Adrenal gland (tissue), 12 donors: ENCODE results near the gene LRRC4C. TPM values are rescaled to one million over a fixed set of nuclear protein-coding genes. Genes with fewer than 3 reads are reported as not detected.
"Not testable (repeated sequence)": the region's sequence is repeated elsewhere in the genome, so short reads cannot be mapped to it uniquely, and the experiment has no call there.

Source experiments
- DNase-seq, 7 donors: peaks; one replicate each; pipeline ENCODE4 v3.0.0-alpha.2; 2019 to 2020
- H3K27ac ChIP-seq, 5 donors: fragments of 200-600 bp; sonication (generic) in 4 of 5; 1 replicate in 3 of 5; 2 replicates in 2 of 5; pipeline versions ENCODE4 v1.5.1 to v1.8.0; 2016 to 2020; ENCODE audit warnings: mild to moderate bottlenecking in 1 of 5
- H3K27me3 ChIP-seq: fragments of 200-600 bp; 2 replicates; pipeline ENCODE4 v1.8.0; 2021
- H3K36me3 ChIP-seq, 2 donors: fragments of 200-600 bp; replicated peaks in 1 of 2; 1 replicate in 1 of 2; 2 replicates in 1 of 2; pipeline versions ENCODE4 v1.5.1 to v1.8.0; 2018 to 2022
- H3K4me1 ChIP-seq, 2 donors: fragments of 200-600 bp; replicated peaks in 1 of 2; 1 replicate in 1 of 2; 2 replicates in 1 of 2; pipeline versions ENCODE4 v1.5.1 to v1.8.0; 2018 to 2021
- H3K4me3 ChIP-seq, 4 donors: fragments of 200-600 bp; sonication (generic) in 3 of 4; one replicate each; pipeline ENCODE4 v1.5.1; 2016 to 2018
- H3K9me3 ChIP-seq, 3 donors: fragments of 200-600 bp; sonication (generic) in 1 of 3; replicated peaks in 1 of 3; 1 replicate in 2 of 3; 2 replicates in 1 of 3; pipeline versions ENCODE4 v1.5.1 to v1.8.0; 2016 to 2021
- CTCF ChIP-seq, 6 experiments: fragments of 450-650 bp in 4 of 6; fragments of 200-600 bp in 2 of 6; sonication (generic) in 1 of 6; IDR thresholded peaks; 1 replicate in 5 of 6; 2 replicates in 1 of 6; pipeline versions ENCODE4 v1.5.1 to v1.8.0; 2016 to 2021; ENCODE audit warnings: antibody characterized with exemption in 6 of 6, mild to moderate bottlenecking in 2 of 6, moderate library complexity in 1 of 6
- POLR2A ChIP-seq, 2 donors: fragments of 450-650 bp; IDR thresholded peaks; one replicate each; pipeline ENCODE4 v1.6.1; 2017; ENCODE audit warnings: antibody characterized with exemption in 2 of 2, mild to moderate bottlenecking in 2 of 2, moderate library complexity in 1 of 2
- WGBS, 4 donors: extraction: QIAGEN DNeasy Blood & Tissue Kit in 2 of 4; methylation state at CpG; one replicate each; pipeline versions ENCODE4 v1.1.5 to v1.1.7; 2013 to 2017; 5-methylcytosine and 5-hydroxymethylcytosine counted together
- intact Hi-C, 2 donors: fragments of 100-400 bp; cut with DNase I; formaldehyde crosslinking; loops; one replicate each; pipeline versions ENCODE4 v1.14.1 to v1.15.0; 2022 to 2023
- polyA plus RNA-seq, 3 donors: library from polyadenylated mRNA; stranded (reverse); fragments of 200-250 nt in 2 of 3; fragments of 350-450 nt in 1 of 3; fragmentation: Illumina TruSeq in 1 of 3; extraction: RNeasy Lipid Tissue Mini Kit (QIAGEN cat#74804) in 1 of 3; gene quantifications; one replicate each; pipeline ENCODE4 v1.2.3, GENCODE V29; 2013 to 2014
- total RNA-seq, 9 donors: library from RNA; depleted of rRNA in 4 of 9; stranded (reverse); fragments of >200 nt in 4 of 9; fragments of 120-200 nt in 1 of 9; fragmentation: NEBNext Ultra II Directional in 1 of 9; extraction: Animal tissue kit (Norgen Biotek cat#: 25700) in 1 of 9; gene quantifications; one replicate each; pipeline versions ENCODE4 v1.1.0 to v1.2.4, GENCODE V29; 2013 to 2023
- donor health status: healthy with polysubstance abuse.
- donor health status: Bipolar disorder and iron deficiency.
- donor health status: DM: yes; HTN: yes; CAD: no.
- donor health status: DM: no; HTN: no; CAD: no.
- donor health status: DM: no; HTN: no; CAD: no.
- donor health status: DM: yes; HTN: yes; CAD: no.

Gene LRRC4C
- total and polyA plus RNA-seq, 12 donors = 1.0 to 10.6 (median 5.5) TPM

DNA sequence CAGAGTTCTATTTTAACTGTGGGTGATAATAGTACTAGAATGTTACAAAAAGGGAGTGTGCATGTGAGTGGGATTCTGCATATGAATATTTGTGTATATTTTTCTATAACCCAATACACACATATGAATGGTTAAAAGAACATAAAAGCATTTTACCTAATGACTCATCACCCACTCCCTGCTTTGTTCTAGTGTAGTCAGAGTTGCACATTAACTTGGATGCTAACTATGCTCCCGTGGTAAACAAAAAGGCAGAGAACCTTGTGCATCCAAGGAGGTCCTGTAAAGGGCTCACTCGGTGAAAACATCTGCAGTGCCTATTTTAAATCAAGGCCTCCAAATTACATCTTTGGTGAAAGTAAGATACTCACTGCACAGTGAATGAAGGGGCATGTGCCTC, 1289.4 kb downstream of the LRRC4C start:
- Histone ChIP-seq H3K4me3 (no peak overlapping the region), H3K27me3 (no peaks in the 10 kb centered on the region), H3K27ac (no peak overlapping the region), H3K4me1 (no peaks in the 10 kb centered on the region), H3K36me3 (no peaks in the 10 kb centered on the region), H3K9me3 (no peaks in the 10 kb centered on the region)
- intact Hi-C loops = no loop called here
- no peak for DNase-seq
- TF ChIP-seq POLR2A (IDR thresholded peaks at IDR 0.05) (no peak), CTCF (IDR thresholded peaks at IDR 0.05) (no peak)
- 39 to 59% (median 42%) methylated on average over 2 of the region's 2 CpGs for WGBS, 4 donors

GRCh38 chr11:40168414-40168813, 1291.0 kb downstream of the LRRC4C start:
- Histone ChIP-seq H3K27me3 (no peaks in the 10 kb centered on the region), H3K4me3 (no peak overlapping the region), H3K27ac (no peak overlapping the region), H3K9me3 (no peaks in the 10 kb centered on the region), H3K4me1 (no peaks in the 10 kb centered on the region), H3K36me3 (no peaks in the 10 kb centered on the region)
- intact Hi-C loops = no loop called here
- WGBS, 4 donors = 83 to 90% (median 86%) methylated on average over 1 of the region's 1 CpG
- no peak for DNase-seq
- TF ChIP-seq POLR2A (IDR thresholded peaks at IDR 0.05) (no peak), CTCF (IDR thresholded peaks at IDR 0.05) (no peak)

DNA sequence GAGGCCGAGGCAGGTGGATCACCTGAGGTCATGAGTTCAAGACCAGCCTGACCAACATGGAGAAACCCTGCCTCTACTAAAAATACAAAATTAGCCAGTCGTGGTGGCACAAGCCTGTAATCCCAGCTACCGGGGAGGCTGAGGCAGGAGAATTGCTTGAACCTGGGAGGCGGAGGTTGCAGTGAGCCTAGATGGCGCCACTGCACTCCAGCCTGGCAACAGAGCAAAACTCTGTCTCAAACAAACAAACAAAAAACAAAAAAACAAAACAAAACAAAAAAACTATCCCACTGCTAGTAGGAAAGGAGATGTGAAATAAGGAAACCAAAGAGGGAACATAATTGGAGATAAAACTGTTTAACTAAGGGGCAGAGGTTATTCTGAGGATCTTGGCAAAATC, 1291.6 kb downstream of the LRRC4C start:
- H3K27me3 ChIP-seq, H3K4me1 ChIP-seq, H3K27ac ChIP-seq, H3K4me3 ChIP-seq, H3K36me3 ChIP-seq, DNase-seq, intact Hi-C loops, H3K9me3 ChIP-seq: not testable (repeated sequence)
- 94 to 99% (median 95%) methylated on average over 5 of the region's 5 CpGs for WGBS, 4 donors

DNA sequence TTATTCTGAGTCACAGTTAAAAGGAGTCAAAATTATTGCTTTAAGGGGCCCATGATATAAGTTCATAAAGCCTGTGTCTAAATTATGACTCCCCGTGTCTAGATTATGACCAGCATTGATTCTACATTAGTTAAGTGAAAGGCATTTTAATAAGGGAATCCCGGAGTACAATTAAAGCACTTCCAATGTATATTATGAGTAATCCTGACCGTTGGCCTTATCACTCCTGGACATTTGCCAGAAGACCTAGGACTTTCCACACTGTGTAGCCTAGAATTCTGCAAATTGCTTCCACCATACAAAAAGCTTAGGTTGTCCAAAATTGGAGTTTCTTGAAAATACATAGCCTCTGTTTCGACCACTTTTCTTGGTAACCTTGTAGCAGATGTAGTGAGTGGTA, 1292.6 kb downstream of the LRRC4C start:
- WGBS, 4 donors = 49 to 61% (median 57%) methylated on average over 4 of the region's 4 CpGs

More for the DNA sequence above, 1292.6 kb downstream of the LRRC4C start:
- H3K4me1 ChIP-seq = no peaks in the 10 kb centered on the region
- H3K4me3 ChIP-seq = no peak overlapping the region
- no peak for DNase-seq
- no peaks in the 10 kb centered on the region for H3K9me3 ChIP-seq
- H3K36me3 ChIP-seq = no peaks in the 10 kb centered on the region
- TF ChIP-seq POLR2A (IDR thresholded peaks at IDR 0.05) (no peak), CTCF (IDR thresholded peaks at IDR 0.05) (no peak)
- intact Hi-C loops = no loop called here
- H3K27me3 ChIP-seq = no peaks in the 10 kb centered on the region
- H3K27ac ChIP-seq = no peak overlapping the region
